Measurements from ENCODE around the gene MRPS11. TPM values are rescaled to one million over a fixed set of nuclear protein-coding genes. Genes with fewer than 3 reads are reported as not detected.

Gene MRPS11
- total and polyA plus RNA-seq, 2 of the 8 experiments (the other 6 are each of a cell fraction or from before 2014, with no cell fraction given): 41.4 to 59.2 TPM

DNA sequence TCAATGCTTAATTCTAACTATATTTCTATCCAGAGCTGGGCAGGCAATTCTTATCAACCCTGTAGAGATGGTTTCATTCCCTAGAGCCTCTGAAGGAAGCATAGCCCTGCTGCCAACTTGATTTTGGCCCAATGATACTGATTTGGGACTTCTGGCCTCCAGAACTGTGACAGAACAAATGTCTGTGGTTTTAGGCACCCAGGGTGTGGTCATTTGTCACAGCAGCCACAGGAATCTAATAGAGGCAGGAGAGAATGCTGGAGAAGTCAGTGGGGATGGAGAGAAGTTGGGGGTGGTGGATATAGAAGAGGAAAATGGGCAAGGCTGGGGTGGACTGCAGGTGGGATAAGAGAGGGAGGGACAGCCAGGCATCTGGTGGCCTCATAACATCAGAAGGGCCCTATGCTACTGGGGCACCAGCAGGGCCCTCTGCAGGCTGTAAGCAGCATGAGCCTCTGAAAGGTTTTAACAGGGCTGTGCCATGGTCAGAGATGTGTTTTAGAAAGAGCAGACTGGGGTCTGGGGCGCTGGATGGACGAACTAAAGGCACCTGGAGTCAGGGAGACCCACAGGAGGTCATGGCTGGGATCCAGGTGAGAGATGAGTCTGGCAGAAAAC, 19.8 kb downstream of the MRPS11 start:
- Histone ChIP-seq H2AK5ac (ENCODE audit: low read depth, low read length) (no peak overlapping the region), H3K27ac (ENCODE audit: low read depth, low read length) (no peak overlapping the region), H3K14ac (ENCODE audit: insufficient read length) (no peak overlapping the region), H3K9me3 (ENCODE audit: insufficient read depth in 2 of 2, low read depth in 1 of 2, low read length in 1 of 2) (no peaks in the 10 kb centered on the region), H3K9ac (replicated peaks in 1 of 4; ENCODE audit: extremely low read depth in 1 of 4, low read depth in 3 of 4, low read length in 3 of 4) (no peak overlapping the region), H4K5ac (ENCODE audit: insufficient read length, low read depth, low read length) (no peak overlapping the region), H2BK20ac (ENCODE audit: low read length) (no peak overlapping the region), H4K20me1 (replicated peaks in 1 of 2; ENCODE audit: control insufficient read depth in 1 of 2, insufficient read depth in 2 of 2, low read length in 2 of 2) (no peaks in the 10 kb centered on the region), H3K4ac (replicated peaks; ENCODE audit: insufficient read length, low read depth, low read length) (no peak overlapping the region), H3K27me3 (replicated peaks in 1 of 4; ENCODE audit: control insufficient read depth in 3 of 4, extremely low read depth in 1 of 4, insufficient read depth in 3 of 4, low read length in 3 of 4) (no peaks in the 10 kb centered on the region; a peak in 2 of 7 replicates), H2BK12ac (ENCODE audit: low read depth, low read length) (no peak overlapping the region), H2BK5ac (ENCODE audit: low read depth, low read length) (no peak overlapping the region), H3K4me2 (ENCODE audit: insufficient read depth in 1 of 2, low read depth in 2 of 2, low read length in 2 of 2) (no peak overlapping the region), H3K18ac (ENCODE audit: extremely low read depth, low read length) (no peak overlapping the region; the same call in 1 of the 2 replicates), H3K4me3 (ENCODE audit: extremely low read depth in 1 of 4, insufficient read depth in 2 of 4, low read depth in 3 of 4, low read length in 4 of 4) (no peak overlapping the region), H4K91ac (replicated peaks; ENCODE audit: insufficient read length, low read length) (peak overlapping the region; percentile 23), H3K36me3 (ENCODE audit: control insufficient read depth in 2 of 4, insufficient read depth in 4 of 4, low read length in 3 of 4) (no peaks in the 10 kb centered on the region), H4K8ac (ENCODE audit: extremely low read depth, insufficient read depth, low read length) (no peak overlapping the region), H2BK15ac (ENCODE audit: low read length) (no peak overlapping the region), H3K4me1 (replicated peaks in 1 of 4; ENCODE audit: control insufficient read depth in 3 of 4, insufficient read depth in 4 of 4, low read length in 3 of 4) (peaks cover 2 to 21% (median 9%) of the 10 kb centered on the region in 4 experiments), H3K23ac (ENCODE audit: insufficient read length) (no peak overlapping the region), H3K56ac (replicated peaks; ENCODE audit: insufficient read length, low read depth, low read length) (peak overlapping the region; percentile 32), H2BK120ac (replicated peaks; ENCODE audit: low read depth, low read length) (no peak overlapping the region), H3K79me1 (ENCODE audit: low read depth, low read length) (no peaks in the 10 kb centered on the region), H3K79me2 (ENCODE audit: control insufficient read depth in 1 of 2, insufficient read depth in 2 of 2, low read length in 2 of 2) (no peaks in the 10 kb centered on the region), H2AFZ (ENCODE audit: low read length) (no peak overlapping the region), H3K23me2 (ENCODE audit: low read depth, low read length) (no peaks in the 10 kb centered on the region)
- FAIRE-seq (no peak), DNase-seq (ENCODE audit: low read depth in 1 of 2, low spot score in 2 of 2) (no peak)
- 65% methylated on average over 2 of the region's 2 CpGs; no CpG with 5 or more reads in 1 of the 2 experiments for WGBS, 2 experiments (ENCODE audit: extremely low coverage in 1 of 2, insufficient coverage in 1 of 2, insufficient read length in 1 of 2, insufficient replicate concordance in 2 of 2, low coverage in 1 of 2, low lambda C conversion rate in 2 of 2, missing lambda C conversion rate in 1 of 2)
- TF ChIP-seq CREB1 (IDR thresholded peaks at IDR 0.05): no peak
- TF ChIP-seq CTCF (IDR thresholded peaks at IDR 0.05; ENCODE audit: control extremely low read depth in 1 of 3, insufficient read depth in 1 of 3, low read depth in 1 of 3, low read length in 3 of 3): peak; percentile 29 to 52 (median 45); a peak in 3 of 4 replicates
- TF ChIP-seq EGR1 (IDR thresholded peaks at IDR 0.05; ENCODE audit: borderline replicate concordance, low read depth, low read length): no peak
- no peak for TF ChIP-seq CBX5 (IDR thresholded peaks at IDR 0.05; ENCODE audit: low read depth, low read length)
- TF ChIP-seq NANOG (IDR thresholded peaks at IDR 0.05; ENCODE audit: insufficient read depth, low read depth, low read length, poor library complexity, severe bottlenecking): no peak
- TF ChIP-seq RAD21 (IDR thresholded peaks at IDR 0.05 in 1 of 2, conservative IDR thresholded peaks at IDR 0.05 in 1 of 2; ENCODE audit: low read depth in 2 of 2, low read length in 2 of 2): peak; percentile 20 to 43; a peak in 2 of 4 replicates
- no peak for TF ChIP-seq YY1 (IDR thresholded peaks at IDR 0.05; ENCODE audit: low read depth, low read length)
- ChIA-PET CTCF (ENCODE audit: partially characterized antibody) (interaction anchor here (1.3 to 2.1 kb wide), 2 partner anchors 10 to 151 kb away, joined by 3 to 8 read pairs; partner anchors contain the start of gene ISG20), POLR2A (ENCODE audit: partially characterized antibody) (no interaction called here)

Measured in H1 (cell line).